SIG-M5 treated with dmso at 0.1 percent for 504 hours (cell line): ENCODE data around the gene NCAPH2.

Experiments used
- DNase-seq: peaks from one replicate; lab custom pipeline; 2025; ENCODE audit not compliant: unreplicated experiment; lab: John Stamatoyannopoulos, UW

The NCAPH2 gene

GRCh38 chr22:50569896-50570535 is 62.0 kb downstream of the NCAPH2 start:
- DNase-seq: no peak

- no peak for DNase-seq
These were observed 62.8 kb downstream of the NCAPH2 start for GRCh38 chr22:50570861-50571260.

GRCh38 chr22:50571264-50572175 is 63.5 kb downstream of the NCAPH2 start:
- DNase-seq: no peak

- no peak for DNase-seq
These were observed 64.9 kb downstream of the NCAPH2 start for GRCh38 chr22:50572965-50573364.

- no peak for DNase-seq
These were observed 65.7 kb downstream of the NCAPH2 start for GRCh38 chr22:50573491-50574382.

- DNase-seq: no peak
These were observed 66.3 kb downstream of the NCAPH2 start for GRCh38 chr22:50574383-50574755.
